ENCODE data around the gene PTPN13. TPM values are rescaled to one million over a fixed set of nuclear protein-coding genes. Genes with fewer than 3 reads are reported as not detected.

The PTPN13 gene
- total RNA-seq, 1 experiment from 2014 or later = 12.5 TPM

DNA sequence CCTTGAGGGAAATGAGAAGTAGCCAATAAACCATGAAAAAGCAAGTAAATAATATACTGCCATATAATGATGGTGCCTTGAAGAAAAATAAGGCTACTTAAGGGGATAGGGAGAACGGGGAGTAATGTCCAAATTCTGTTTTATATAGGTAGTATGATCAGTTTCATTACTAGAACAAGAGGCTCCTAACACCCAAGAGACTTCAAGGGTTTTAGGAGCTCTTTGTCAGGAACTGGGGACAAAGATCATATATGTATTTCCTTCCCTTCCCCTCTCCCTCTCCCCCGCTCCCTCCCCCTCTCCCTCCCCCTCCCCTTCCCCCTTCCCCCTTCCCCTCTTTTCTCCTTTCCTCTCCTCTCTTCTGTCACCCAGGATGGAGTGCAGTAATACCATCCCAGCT is 127.3 kb downstream of the PTPN13 start:
- no peak overlapping the region for H3K27ac ChIP-seq (ENCODE audit: low read length)
- CTCF ChIA-PET = no interaction called here
- in situ Hi-C loops (cut with HindIII; ENCODE audit: low pct_unique_long_range_greater_than_20kb, low sequenced_read_pairs) = no loop called here
- no TSS peak for BruUV-seq (replicated peaks)
- no peaks in the 10 kb centered on the region for H3K36me3 ChIP-seq (ENCODE audit: control insufficient read depth, insufficient read depth, low read length)
- H3K27me3 ChIP-seq (ENCODE audit: control insufficient read depth, insufficient read depth, low read length) = no peaks in the 10 kb centered on the region
- ATAC-seq = no peak
- TF ChIP-seq, protein P1, sequence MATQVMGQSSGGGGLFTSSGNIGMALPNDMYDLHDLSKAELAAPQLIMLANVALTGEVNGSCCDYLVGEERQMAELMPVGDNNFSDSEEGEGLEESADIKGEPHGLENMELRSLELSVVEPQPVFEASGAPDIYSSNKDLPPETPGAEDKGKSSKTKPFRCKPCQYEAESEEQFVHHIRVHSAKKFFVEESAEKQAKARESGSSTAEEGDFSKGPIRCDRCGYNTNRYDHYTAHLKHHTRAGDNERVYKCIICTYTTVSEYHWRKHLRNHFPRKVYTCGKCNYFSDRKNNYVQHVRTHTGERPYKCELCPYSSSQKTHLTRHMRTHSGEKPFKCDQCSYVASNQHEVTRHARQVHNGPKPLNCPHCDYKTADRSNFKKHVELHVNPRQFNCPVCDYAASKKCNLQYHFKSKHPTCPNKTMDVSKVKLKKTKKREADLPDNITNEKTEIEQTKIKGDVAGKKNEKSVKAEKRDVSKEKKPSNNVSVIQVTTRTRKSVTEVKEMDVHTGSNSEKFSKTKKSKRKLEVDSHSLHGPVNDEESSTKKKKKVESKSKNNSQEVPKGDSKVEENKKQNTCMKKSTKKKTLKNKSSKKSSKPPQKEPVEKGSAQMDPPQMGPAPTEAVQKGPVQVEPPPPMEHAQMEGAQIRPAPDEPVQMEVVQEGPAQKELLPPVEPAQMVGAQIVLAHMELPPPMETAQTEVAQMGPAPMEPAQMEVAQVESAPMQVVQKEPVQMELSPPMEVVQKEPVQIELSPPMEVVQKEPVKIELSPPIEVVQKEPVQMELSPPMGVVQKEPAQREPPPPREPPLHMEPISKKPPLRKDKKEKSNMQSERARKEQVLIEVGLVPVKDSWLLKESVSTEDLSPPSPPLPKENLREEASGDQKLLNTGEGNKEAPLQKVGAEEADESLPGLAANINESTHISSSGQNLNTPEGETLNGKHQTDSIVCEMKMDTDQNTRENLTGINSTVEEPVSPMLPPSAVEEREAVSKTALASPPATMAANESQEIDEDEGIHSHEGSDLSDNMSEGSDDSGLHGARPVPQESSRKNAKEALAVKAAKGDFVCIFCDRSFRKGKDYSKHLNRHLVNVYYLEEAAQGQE (IDR thresholded peaks at IDR 0.05; ENCODE audit: insufficient read depth in 1 of 2, low read depth in 2 of 2, low read length in 1 of 2) = no peak
- TF ChIP-seq SIN3A (IDR thresholded peaks at IDR 0.05; ENCODE audit: borderline replicate concordance, insufficient read depth, low read depth, low read length) (no peak), CTCF (IDR thresholded peaks at IDR 0.05) (no peak), TCF7L2 (IDR thresholded peaks at IDR 0.05; ENCODE audit: low read depth, low read length) (no peak), POLR2AphosphoS5 (IDR thresholded peaks at IDR 0.05; ENCODE audit: low read depth, low read length) (no peak)
- no peak for DNase-seq (ENCODE audit: low read depth, low spot score)
- POLR2A ChIA-PET = interaction anchor here (0.7 kb wide), 1 partner anchor 43 kb away, joined by 19 read pairs; no protein-coding TSS in a partner anchor
- intact Hi-C loops (cut with micrococcal nuclease; ENCODE audit: unreplicated experiment) = no loop called here
- no peaks in the 10 kb centered on the region for H3K9me3 ChIP-seq (ENCODE audit: control insufficient read depth, insufficient read depth, low read depth, low read length)
- no peak overlapping the region for H3K4me3 ChIP-seq (ENCODE audit: low read depth in 2 of 2, low read length in 2 of 2)
- no peaks in the 10 kb centered on the region for H3K4me1 ChIP-seq (ENCODE audit: control insufficient read depth, insufficient read depth, low read length)

- TF ChIP-seq POLR2AphosphoS5 (IDR thresholded peaks at IDR 0.05; ENCODE audit: low read depth, low read length) (no peak), TCF7L2 (IDR thresholded peaks at IDR 0.05; ENCODE audit: low read depth, low read length) (no peak), CTCF (IDR thresholded peaks at IDR 0.05) (no peak), SIN3A (IDR thresholded peaks at IDR 0.05; ENCODE audit: borderline replicate concordance, insufficient read depth, low read depth, low read length) (no peak)
- TF ChIP-seq, protein P1 (IDR thresholded peaks at IDR 0.05; ENCODE audit: insufficient read depth in 1 of 2, low read depth in 2 of 2, low read length in 1 of 2) = no peak
- DNase-seq (ENCODE audit: low read depth, low spot score) (no peak), ATAC-seq (no peak)
- intact Hi-C loops (cut with micrococcal nuclease; ENCODE audit: unreplicated experiment) = no loop called here
- Histone ChIP-seq H3K36me3 (ENCODE audit: control insufficient read depth, insufficient read depth, low read length) (no peaks in the 10 kb centered on the region; the same call in 1 of the 2 replicates), H3K4me3 (ENCODE audit: low read depth in 2 of 2, low read length in 2 of 2) (no peak overlapping the region), H3K27me3 (ENCODE audit: control insufficient read depth, insufficient read depth, low read length) (no peaks in the 10 kb centered on the region), H3K27ac (ENCODE audit: low read length) (no peak overlapping the region), H3K4me1 (ENCODE audit: control insufficient read depth, insufficient read depth, low read length) (no peaks in the 10 kb centered on the region), H3K9me3 (ENCODE audit: control insufficient read depth, insufficient read depth, low read depth, low read length) (no peaks in the 10 kb centered on the region)
- ChIA-PET POLR2A (no interaction called here), CTCF (no interaction called here)
- in situ Hi-C loops (cut with HindIII; ENCODE audit: low pct_unique_long_range_greater_than_20kb, low sequenced_read_pairs) = no loop called here
- no TSS peak for BruUV-seq (replicated peaks)
Measured at GRCh38 chr4:86730310-86730709, 136.2 kb downstream of the PTPN13 start.

All from Panc1 (cell line).